GM19467 (cell line): ENCODE measurements around the gene MFSD1.

Experiments
- ATAC-seq: cut with Tn5 transposase; IDR thresholded peaks from one replicate; pipeline ENCODE4 v1.9.1; 2021; ENCODE audit warnings: mild to moderate bottlenecking, moderate library complexity; ENCODE audit not compliant: unreplicated experiment

The MFSD1 gene

GRCh38 chr3:158864492-158864891, 62.6 kb downstream of the MFSD1 start:
- no peak for ATAC-seq

GRCh38 chr3:158875700-158876099, 73.8 kb downstream of the MFSD1 start:
- no peak for ATAC-seq
